Parathyroid adenoma (tissue), 2 donors: Measurements from ENCODE around the gene HBD.

ENCODE experiments used
- H2AFZ ChIP-seq: fragments of 300-600 bp; sonication (generic); one replicate; pipeline ENCODE4 v1.7.0; 2017; ENCODE audit warnings: antibody characterized with exemption, mild to moderate bottlenecking
- H3K27ac ChIP-seq: fragments of 300-600 bp; sonication (generic); one replicate; pipeline ENCODE4 v1.7.0; 2017
- H3K27me3 ChIP-seq: fragments of 300-600 bp; sonication (generic); one replicate; pipeline ENCODE4 v1.7.0; 2017; ENCODE audit warnings: low read length; ENCODE audit not compliant: control insufficient read depth, insufficient read depth
- H3K36me3 ChIP-seq: fragments of 300-600 bp; sonication (generic); one replicate; pipeline ENCODE4 v1.7.0; 2017; ENCODE audit warnings: low read length; ENCODE audit not compliant: control insufficient read depth, insufficient read depth
- H3K4me1 ChIP-seq: fragments of 300-600 bp; sonication (generic); one replicate; pipeline ENCODE4 v1.7.0; 2017; ENCODE audit warnings: control low read depth
- H3K4me2 ChIP-seq: fragments of 300-600 bp; sonication (generic); one replicate; pipeline ENCODE4 v1.7.0; 2017; ENCODE audit warnings: low read length
- H3K4me3 ChIP-seq: fragments of 300-600 bp; sonication (generic); one replicate; pipeline ENCODE4 v1.7.0; 2017; ENCODE audit warnings: low read depth, low read length
- H3K79me2 ChIP-seq: fragments of 300-600 bp; sonication (generic); one replicate; pipeline ENCODE4 v1.7.0; 2017; ENCODE audit warnings: control low read depth
- H3K9ac ChIP-seq: fragments of 300-600 bp; sonication (generic); one replicate; pipeline ENCODE4 v1.7.0; 2017; ENCODE audit warnings: mild to moderate bottlenecking
- H3K9me3 ChIP-seq: fragments of 300-600 bp; sonication (generic); one replicate; pipeline ENCODE4 v1.7.0; 2017; ENCODE audit warnings: low read length; ENCODE audit not compliant: control insufficient read depth
- CTCF ChIP-seq: fragments of 300-600 bp; sonication (generic); IDR thresholded peaks from one replicate; pipeline ENCODE4 v1.7.0; 2017; ENCODE audit warnings: antibody characterized with exemption, mild to moderate bottlenecking
- donor health status: primary hyperparathyroidism.

The HBD gene

GRCh38 chr11:5280582-5281102 lies 46.4 kb upstream of the HBD start:
- Histone ChIP-seq H3K4me2 (no peak overlapping the region), H3K4me3 (no peak overlapping the region), H3K27me3 (no peaks in the 10 kb centered on the region), H3K9ac (no peak overlapping the region), H3K4me1 (no peaks in the 10 kb centered on the region), H3K79me2 (no peaks in the 10 kb centered on the region), H2AFZ (no peak overlapping the region), H3K27ac (no peak overlapping the region), H3K36me3 (no peaks in the 10 kb centered on the region), H3K9me3 (no peaks in the 10 kb centered on the region)
- TF ChIP-seq CTCF = no peak

DNA sequence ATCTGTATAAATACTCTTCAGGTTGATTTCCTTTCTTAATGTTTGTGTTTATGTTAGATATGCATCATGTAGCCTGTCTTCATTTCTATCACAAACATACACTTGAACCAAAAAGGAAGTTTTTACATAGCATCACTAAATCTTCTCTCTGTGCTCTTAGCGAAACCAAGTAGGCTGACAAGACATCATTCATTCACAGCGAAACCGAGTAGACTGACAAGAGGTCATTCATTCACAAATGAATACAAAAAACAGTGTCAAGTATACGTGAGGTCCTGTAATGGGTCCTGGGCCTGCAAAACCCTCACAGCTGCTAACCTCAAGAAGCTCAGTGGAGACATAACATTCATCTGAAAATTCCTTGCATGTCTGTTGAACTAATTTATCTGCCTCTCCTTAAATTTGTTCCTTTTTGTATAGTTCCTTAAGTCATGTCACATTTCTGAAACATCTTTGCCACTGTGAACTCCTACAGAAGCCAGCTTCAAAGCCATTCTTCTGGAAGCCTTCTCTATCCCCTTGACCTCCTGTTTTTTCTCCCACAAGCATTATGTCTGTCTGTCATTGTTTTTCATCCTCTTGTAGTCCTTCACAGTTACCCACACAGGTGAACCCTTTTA lies 45.3 kb upstream of the HBD start:
- Histone ChIP-seq H3K27ac (no peak overlapping the region), H3K4me1 (no peaks in the 10 kb centered on the region), H3K9ac (no peak overlapping the region), H3K9me3 (no peaks in the 10 kb centered on the region), H3K4me3 (no peak overlapping the region), H2AFZ (no peak overlapping the region), H3K79me2 (no peaks in the 10 kb centered on the region), H3K4me2 (no peak overlapping the region), H3K36me3 (no peaks in the 10 kb centered on the region), H3K27me3 (no peaks in the 10 kb centered on the region)
- no peak for TF ChIP-seq CTCF

GRCh38 chr11:5277807-5278382 lies 43.6 kb upstream of the HBD start:
- H3K4me2 ChIP-seq = no peak overlapping the region
- no peak overlapping the region for H3K4me3 ChIP-seq
- H3K27me3 ChIP-seq = no peaks in the 10 kb centered on the region
- no peaks in the 10 kb centered on the region for H3K9me3 ChIP-seq
- H2AFZ ChIP-seq = no peak overlapping the region
- no peak overlapping the region for H3K9ac ChIP-seq
- H3K27ac ChIP-seq = no peak overlapping the region
- H3K36me3 ChIP-seq = no peaks in the 10 kb centered on the region
- no peaks in the 10 kb centered on the region for H3K79me2 ChIP-seq
- H3K4me1 ChIP-seq = no peaks in the 10 kb centered on the region
- TF ChIP-seq CTCF = no peak

DNA sequence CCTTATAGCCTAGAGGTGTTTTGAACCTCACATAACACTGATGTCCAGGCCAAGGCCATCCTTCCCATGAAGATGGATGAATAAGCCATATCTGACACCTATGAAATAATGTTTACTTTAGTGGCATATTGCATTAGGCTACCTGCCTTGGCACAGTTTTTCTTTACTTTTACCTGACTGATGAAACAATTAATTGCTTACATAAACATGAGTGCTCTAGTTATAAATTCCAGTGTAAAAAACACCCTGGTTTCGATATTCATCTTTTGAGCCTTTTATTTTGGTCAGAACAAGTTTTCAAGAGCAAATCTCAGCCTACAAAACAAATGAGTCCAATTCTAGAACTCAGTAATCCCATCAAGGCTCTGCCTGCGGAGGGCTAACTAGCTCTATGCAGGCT lies 42.4 kb upstream of the HBD start:
- no peak overlapping the region for H3K27ac ChIP-seq
- no peaks in the 10 kb centered on the region for H3K79me2 ChIP-seq
- no peaks in the 10 kb centered on the region for H3K4me1 ChIP-seq
- H2AFZ ChIP-seq = no peak overlapping the region
- no peak overlapping the region for H3K4me2 ChIP-seq
- no peaks in the 10 kb centered on the region for H3K36me3 ChIP-seq
- H3K9ac ChIP-seq = no peak overlapping the region
- H3K27me3 ChIP-seq = no peaks in the 10 kb centered on the region
- H3K4me3 ChIP-seq = no peak overlapping the region
- H3K9me3 ChIP-seq = no peaks in the 10 kb centered on the region
- TF ChIP-seq CTCF = no peak
